ENCODE results near the gene JMJD1C.

Gene JMJD1C

DNA sequence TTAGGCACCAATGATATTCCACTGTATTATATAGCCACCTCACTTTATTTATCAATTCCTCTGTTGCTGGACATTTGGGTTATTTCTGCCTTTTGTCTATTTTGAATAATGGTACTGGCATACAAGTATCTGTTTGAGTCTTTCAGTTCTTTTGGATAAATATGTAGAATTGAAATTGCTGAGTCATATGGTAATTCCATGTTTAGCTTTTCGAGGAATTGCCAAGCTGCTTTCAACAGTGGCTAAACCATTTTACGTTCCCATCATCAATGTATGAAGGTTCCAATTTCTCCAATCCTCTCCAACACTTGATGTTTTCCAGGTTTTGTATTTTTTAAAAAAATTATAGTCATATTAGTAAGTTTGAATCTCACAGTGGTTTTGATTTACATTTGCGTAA, 42.3 kb downstream of the JMJD1C start:
- H3K9me3 ChIP-seq (ENCODE audit: low read length) = no peaks in the 10 kb centered on the region

DNA sequence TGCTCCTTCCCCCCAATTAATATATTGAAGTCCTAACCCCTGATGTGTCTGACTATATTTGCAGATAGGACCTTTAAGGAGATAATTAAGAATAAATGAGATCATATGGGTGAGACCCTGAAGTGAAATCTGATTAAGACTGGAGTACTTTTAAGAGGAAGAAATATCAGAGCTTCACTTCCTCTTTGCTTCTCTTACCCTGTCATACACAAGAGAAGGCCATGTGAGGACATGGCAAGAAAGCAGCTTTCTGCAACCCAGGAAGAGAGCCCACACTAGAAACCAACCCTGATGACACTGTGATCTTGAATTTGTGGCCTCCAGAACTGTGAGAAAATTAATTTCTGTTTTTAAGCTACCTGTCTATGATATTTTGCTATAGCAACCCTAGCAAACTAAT, 44.2 kb downstream of the JMJD1C start:
- Histone ChIP-seq H3K9me3 (ENCODE audit: low read length) (no peaks in the 10 kb centered on the region), H3K36me3 (ENCODE audit: insufficient read depth, low read length) (no peaks in the 10 kb centered on the region), H3K4me1 (ENCODE audit: insufficient read depth, low read length) (peaks cover 10% of the 10 kb centered on the region), H3K4me3 (ENCODE audit: low read length) (no peak overlapping the region), H3K27me3 (ENCODE audit: insufficient read depth, low read length) (no peaks in the 10 kb centered on the region), H2AFZ (ENCODE audit: low read depth, low read length) (no peak overlapping the region)

More for the DNA sequence above, 42.3 kb downstream of the JMJD1C start:
- Histone ChIP-seq H2AFZ (ENCODE audit: low read depth, low read length) (no peak overlapping the region), H3K27me3 (ENCODE audit: insufficient read depth, low read length) (no peaks in the 10 kb centered on the region), H3K4me3 (ENCODE audit: low read length) (no peak overlapping the region), H3K4me1 (ENCODE audit: insufficient read depth, low read length) (no peaks in the 10 kb centered on the region), H3K36me3 (ENCODE audit: insufficient read depth, low read length) (peaks cover 3% of the 10 kb centered on the region)

- Histone ChIP-seq H3K4me1 (ENCODE audit: insufficient read depth, low read length) (peaks cover 20% of the 10 kb centered on the region), H3K4me3 (ENCODE audit: low read length) (no peak overlapping the region), H3K9me3 (ENCODE audit: low read length) (no peaks in the 10 kb centered on the region), H3K36me3 (ENCODE audit: insufficient read depth, low read length) (no peaks in the 10 kb centered on the region), H2AFZ (ENCODE audit: low read depth, low read length) (no peak overlapping the region), H3K27me3 (ENCODE audit: insufficient read depth, low read length) (no peaks in the 10 kb centered on the region)
Measured at GRCh38 chr10:63416376-63416775, 49.4 kb downstream of the JMJD1C start.

GRCh38 chr10:63415640-63416244, 50.0 kb downstream of the JMJD1C start:
- Histone ChIP-seq H3K36me3 (ENCODE audit: insufficient read depth, low read length) (no peaks in the 10 kb centered on the region), H3K4me1 (ENCODE audit: insufficient read depth, low read length) (peaks cover 20% of the 10 kb centered on the region), H3K9me3 (ENCODE audit: low read length) (no peaks in the 10 kb centered on the region), H3K27me3 (ENCODE audit: insufficient read depth, low read length) (no peaks in the 10 kb centered on the region), H3K4me3 (ENCODE audit: low read length) (no peak overlapping the region), H2AFZ (ENCODE audit: low read depth, low read length) (no peak overlapping the region)

GRCh38 chr10:63414481-63415260, 51.1 kb downstream of the JMJD1C start:
- no peak overlapping the region for H3K4me3 ChIP-seq (ENCODE audit: low read length)
- no peaks in the 10 kb centered on the region for H3K9me3 ChIP-seq (ENCODE audit: low read length)
- H2AFZ ChIP-seq (ENCODE audit: low read depth, low read length) = no peak overlapping the region
- H3K4me1 ChIP-seq (ENCODE audit: insufficient read depth, low read length) = peaks cover 20% of the 10 kb centered on the region
- H3K36me3 ChIP-seq (ENCODE audit: insufficient read depth, low read length) = no peaks in the 10 kb centered on the region
- no peaks in the 10 kb centered on the region for H3K27me3 ChIP-seq (ENCODE audit: insufficient read depth, low read length)

GRCh38 chr10:63413429-63413828, 52.3 kb downstream of the JMJD1C start:
- Histone ChIP-seq H2AFZ (ENCODE audit: low read depth, low read length) (no peak overlapping the region), H3K27me3 (ENCODE audit: insufficient read depth, low read length) (no peaks in the 10 kb centered on the region), H3K4me1 (ENCODE audit: insufficient read depth, low read length) (peaks cover 22% of the 10 kb centered on the region), H3K9me3 (ENCODE audit: low read length) (no peaks in the 10 kb centered on the region), H3K4me3 (ENCODE audit: low read length) (no peak overlapping the region), H3K36me3 (ENCODE audit: insufficient read depth, low read length) (no peaks in the 10 kb centered on the region)

GRCh38 chr10:63412304-63412703, 53.5 kb downstream of the JMJD1C start:
- H3K27me3 ChIP-seq (ENCODE audit: insufficient read depth, low read length) = no peaks in the 10 kb centered on the region
- no peak overlapping the region for H2AFZ ChIP-seq (ENCODE audit: low read depth, low read length)
- no peak overlapping the region for H3K4me3 ChIP-seq (ENCODE audit: low read length)
- peaks cover 20% of the 10 kb centered on the region for H3K4me1 ChIP-seq (ENCODE audit: insufficient read depth, low read length)
- H3K36me3 ChIP-seq (ENCODE audit: insufficient read depth, low read length) = no peaks in the 10 kb centered on the region
- no peaks in the 10 kb centered on the region for H3K9me3 ChIP-seq (ENCODE audit: low read length)

- peaks cover 11% of the 10 kb centered on the region for H3K4me1 ChIP-seq (ENCODE audit: insufficient read depth, low read length)
- no peak overlapping the region for H2AFZ ChIP-seq (ENCODE audit: low read depth, low read length)
- no peaks in the 10 kb centered on the region for H3K27me3 ChIP-seq (ENCODE audit: insufficient read depth, low read length)
- H3K9me3 ChIP-seq (ENCODE audit: low read length) = no peaks in the 10 kb centered on the region
- H3K36me3 ChIP-seq (ENCODE audit: insufficient read depth, low read length) = no peaks in the 10 kb centered on the region
- no peak overlapping the region for H3K4me3 ChIP-seq (ENCODE audit: low read length)
Measured at GRCh38 chr10:63410633-63411032, 55.1 kb downstream of the JMJD1C start.

GRCh38 chr10:63409465-63410027, 56.2 kb downstream of the JMJD1C start:
- H3K36me3 ChIP-seq (ENCODE audit: insufficient read depth, low read length) = peaks cover 2% of the 10 kb centered on the region
- H2AFZ ChIP-seq (ENCODE audit: low read depth, low read length) = no peak overlapping the region
- H3K9me3 ChIP-seq (ENCODE audit: low read length) = no peaks in the 10 kb centered on the region
- H3K27me3 ChIP-seq (ENCODE audit: insufficient read depth, low read length) = no peaks in the 10 kb centered on the region
- H3K4me1 ChIP-seq (ENCODE audit: insufficient read depth, low read length) = peaks cover 10% of the 10 kb centered on the region
- no peak overlapping the region for H3K4me3 ChIP-seq (ENCODE audit: low read length)

DNA sequence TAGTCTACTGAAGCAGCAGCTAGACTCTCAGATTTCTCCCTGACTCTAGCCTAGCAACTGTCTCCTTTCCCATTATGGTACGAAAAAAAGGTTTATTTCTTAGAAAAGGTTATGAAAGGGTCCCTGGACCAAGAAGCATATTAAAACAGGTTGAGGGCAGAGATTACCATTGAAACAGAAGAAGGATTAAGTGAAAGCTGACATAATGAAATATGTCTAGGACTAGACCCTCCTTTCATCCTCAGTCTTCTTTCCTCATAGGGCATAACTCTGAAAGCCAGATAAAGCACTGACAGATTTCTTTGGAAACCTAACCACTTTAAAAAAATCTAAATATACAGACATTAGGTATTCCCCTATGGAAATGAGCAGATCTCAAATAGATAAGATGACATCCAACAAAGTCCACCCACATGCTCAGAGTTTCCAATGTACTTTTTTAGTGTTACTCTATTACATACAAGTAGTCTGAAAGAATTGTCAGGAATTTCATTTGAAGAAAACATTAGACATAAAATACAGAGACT, 58.6 kb downstream of the JMJD1C start:
- Histone ChIP-seq H3K4me3 (ENCODE audit: low read length) (no peak overlapping the region), H3K27me3 (ENCODE audit: insufficient read depth, low read length) (no peaks in the 10 kb centered on the region), H3K36me3 (ENCODE audit: insufficient read depth, low read length) (peaks cover 2% of the 10 kb centered on the region), H3K9me3 (ENCODE audit: low read length) (no peaks in the 10 kb centered on the region), H3K4me1 (ENCODE audit: insufficient read depth, low read length) (peaks cover 10% of the 10 kb centered on the region), H2AFZ (ENCODE audit: low read depth, low read length) (no peak overlapping the region)

- H3K27me3 ChIP-seq (ENCODE audit: insufficient read depth, low read length) = no peaks in the 10 kb centered on the region
- no peaks in the 10 kb centered on the region for H3K4me1 ChIP-seq (ENCODE audit: insufficient read depth, low read length)
- H3K4me3 ChIP-seq (ENCODE audit: low read length) = no peak overlapping the region
- no peaks in the 10 kb centered on the region for H3K9me3 ChIP-seq (ENCODE audit: low read length)
- H3K36me3 ChIP-seq (ENCODE audit: insufficient read depth, low read length) = peaks cover 1% of the 10 kb centered on the region
- no peak overlapping the region for H2AFZ ChIP-seq (ENCODE audit: low read depth, low read length)
Measured at GRCh38 chr10:63396133-63396761, 69.5 kb downstream of the JMJD1C start.

GRCh38 chr10:63393050-63393449, 72.7 kb downstream of the JMJD1C start:
- Histone ChIP-seq H2AFZ (ENCODE audit: low read depth, low read length) (no peak overlapping the region), H3K27me3 (ENCODE audit: insufficient read depth, low read length) (no peaks in the 10 kb centered on the region), H3K4me1 (ENCODE audit: insufficient read depth, low read length) (no peaks in the 10 kb centered on the region), H3K4me3 (ENCODE audit: low read length) (no peak overlapping the region), H3K9me3 (ENCODE audit: low read length) (no peaks in the 10 kb centered on the region), H3K36me3 (ENCODE audit: insufficient read depth, low read length) (no peaks in the 10 kb centered on the region)

- H3K9me3 ChIP-seq (ENCODE audit: low read length) = no peaks in the 10 kb centered on the region
- H3K4me3 ChIP-seq (ENCODE audit: low read length) = no peak overlapping the region
- no peaks in the 10 kb centered on the region for H3K4me1 ChIP-seq (ENCODE audit: insufficient read depth, low read length)
- no peak overlapping the region for H2AFZ ChIP-seq (ENCODE audit: low read depth, low read length)
- H3K27me3 ChIP-seq (ENCODE audit: insufficient read depth, low read length) = no peaks in the 10 kb centered on the region
- no peaks in the 10 kb centered on the region for H3K36me3 ChIP-seq (ENCODE audit: insufficient read depth, low read length)
Measured at GRCh38 chr10:63392224-63392623, 73.6 kb downstream of the JMJD1C start.
